Sigmoid colon (tissue), 4 donors: ENCODE data around the gene FILIP1.

Experiments
- CTCF ChIP-seq, 4 experiments: fragments of 450-650 bp in 3 of 4; fragments of 200-600 bp in 1 of 4; IDR thresholded peaks; one replicate each; pipeline ENCODE4 v1.5.1; 2016 to 2019; ENCODE audit warnings: antibody characterized with exemption in 4 of 4, mild to moderate bottlenecking in 3 of 4, moderate library complexity in 2 of 4
- POLR2AphosphoS5 ChIP-seq, 4 donors: sonication (generic); formaldehyde crosslinking; IDR thresholded peaks; one replicate each; pipeline ENCODE4 v1.6.1; 2017; ENCODE audit warnings: antibody characterized with exemption in 4 of 4

GRCh38 chr6:75278474-75279077 lies 215.0 kb downstream of the FILIP1 start:
- TF ChIP-seq POLR2AphosphoS5 (IDR thresholded peaks at IDR 0.05) (no peak), CTCF (IDR thresholded peaks at IDR 0.05) (no peak)
